Activated B cell treated with CpG ODN at 0.5 μM for 24 hours (primary cell): ENCODE results near the gene IGF1R. TPM values are rescaled to one million over a fixed set of nuclear protein-coding genes. Genes with fewer than 3 reads are reported as not detected.
"Not testable (repeated sequence)": the region's sequence is repeated elsewhere in the genome, so short reads cannot be mapped to it uniquely, and the experiment has no call there.

Experiments used
- ATAC-seq: fragments of 200-7000 bp; cut with Tn5 transposase; one replicate; pipeline ENCODE4 v1.10.0; 2021; ENCODE audit warnings: low read depth, mild to moderate bottlenecking, moderate library complexity
- CTCF ChIA-PET: fragments of 350-600 bp; sonication (Branson Sonifier 250); formaldehyde crosslinking; loops from one replicate; lab custom pipeline; 2021; ENCODE audit warnings: antibody characterized with exemption; lab: Charles Lee
- POLR2A ChIA-PET: fragments of 350-600 bp; sonication (Branson Sonifier 250); formaldehyde crosslinking; loops from one replicate; lab custom pipeline; 2021; ENCODE audit warnings: antibody characterized with exemption; lab: Charles Lee
- DNase-seq: peaks from one replicate; pipeline ENCODE4 v3.0.0; 2022
- H3K27ac Mint-ChIP-seq: one replicate; pipeline ENCODE4 v1.8.0; 2020; ENCODE audit warnings: mixed read lengths
- H3K27me3 Mint-ChIP-seq: one replicate; pipeline ENCODE4 v1.8.0; 2021; ENCODE audit warnings: mixed read lengths
- H3K36me3 Mint-ChIP-seq: one replicate; pipeline ENCODE4 v1.8.0; 2021; ENCODE audit warnings: low read depth, mixed read lengths
- H3K4me1 Mint-ChIP-seq: one replicate; pipeline ENCODE4 v1.8.0; 2021; ENCODE audit warnings: mixed read lengths
- H3K4me3 Mint-ChIP-seq: one replicate; pipeline ENCODE4 v1.8.0; 2020; ENCODE audit warnings: mild to moderate bottlenecking, mixed read lengths
- H3K9me3 Mint-ChIP-seq: one replicate; pipeline ENCODE4 v1.8.0; 2020; ENCODE audit warnings: mixed read lengths
- intact Hi-C: fragments of 100-400 bp; cut with micrococcal nuclease; formaldehyde crosslinking; loops from one replicate; pipeline ENCODE4 v1.15.1; 2024
- total RNA-seq: library from RNA; stranded (reverse); gene quantifications from 2 replicates; pipeline ENCODE4 v1.2.3, GENCODE V29; 2022
- TF ChIP-seq, protein P1 (sequence below): fragments of 200-600 bp; IDR thresholded peaks from one replicate; pipeline ENCODE4 v1.8.0; 2022; ENCODE audit warnings: antibody characterized with exemption, mild to moderate bottlenecking

The IGF1R gene
- total RNA-seq, 1 donor from 2014 or later, result 6.7 TPM

DNA sequence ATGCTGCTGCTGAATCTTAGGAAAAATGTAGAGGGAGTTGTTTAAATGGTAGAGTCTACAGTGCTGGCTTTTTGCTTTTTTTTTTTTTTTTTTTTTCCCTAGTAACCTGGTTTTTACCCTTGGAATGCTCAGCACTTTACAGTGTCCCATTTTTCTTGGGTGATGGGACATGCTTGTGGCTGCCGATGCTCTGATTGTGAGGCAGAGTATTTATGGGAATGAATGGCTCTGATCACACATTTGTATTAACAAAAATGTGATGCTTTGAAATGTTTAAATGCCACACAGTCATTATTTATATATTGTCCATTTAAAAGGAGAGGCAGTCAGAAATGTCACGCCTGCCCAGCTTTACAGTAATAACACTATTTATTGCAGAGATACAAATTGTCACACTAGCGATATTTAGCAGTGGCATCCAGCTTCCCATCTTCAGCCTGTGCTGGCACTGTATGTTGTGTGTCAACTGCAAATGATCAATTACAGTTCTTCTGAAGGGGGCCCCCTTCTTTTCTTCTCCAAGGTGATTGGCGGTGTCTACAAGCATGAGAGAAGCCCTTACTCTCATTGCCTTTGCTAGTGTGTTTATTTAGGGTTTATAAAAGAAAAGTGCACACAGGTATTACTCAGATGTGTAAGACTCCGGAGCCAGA, 30.9 kb upstream of the IGF1R start:
- Mint-ChIP-seq H3K27ac (no peak overlapping the region), H3K27me3 (peaks cover 21% of the 10 kb centered on the region), H3K9me3 (no peaks in the 10 kb centered on the region), H3K36me3 (no peaks in the 10 kb centered on the region), H3K4me1 (no peaks in the 10 kb centered on the region), H3K4me3 (no peak overlapping the region)
- TF ChIP-seq, protein P1, sequence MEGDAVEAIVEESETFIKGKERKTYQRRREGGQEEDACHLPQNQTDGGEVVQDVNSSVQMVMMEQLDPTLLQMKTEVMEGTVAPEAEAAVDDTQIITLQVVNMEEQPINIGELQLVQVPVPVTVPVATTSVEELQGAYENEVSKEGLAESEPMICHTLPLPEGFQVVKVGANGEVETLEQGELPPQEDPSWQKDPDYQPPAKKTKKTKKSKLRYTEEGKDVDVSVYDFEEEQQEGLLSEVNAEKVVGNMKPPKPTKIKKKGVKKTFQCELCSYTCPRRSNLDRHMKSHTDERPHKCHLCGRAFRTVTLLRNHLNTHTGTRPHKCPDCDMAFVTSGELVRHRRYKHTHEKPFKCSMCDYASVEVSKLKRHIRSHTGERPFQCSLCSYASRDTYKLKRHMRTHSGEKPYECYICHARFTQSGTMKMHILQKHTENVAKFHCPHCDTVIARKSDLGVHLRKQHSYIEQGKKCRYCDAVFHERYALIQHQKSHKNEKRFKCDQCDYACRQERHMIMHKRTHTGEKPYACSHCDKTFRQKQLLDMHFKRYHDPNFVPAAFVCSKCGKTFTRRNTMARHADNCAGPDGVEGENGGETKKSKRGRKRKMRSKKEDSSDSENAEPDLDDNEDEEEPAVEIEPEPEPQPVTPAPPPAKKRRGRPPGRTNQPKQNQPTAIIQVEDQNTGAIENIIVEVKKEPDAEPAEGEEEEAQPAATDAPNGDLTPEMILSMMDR, result no peak
- DNase-seq, result no peak
- POLR2A ChIA-PET, result no interaction called here
- intact Hi-C loops, result no loop called here
- ATAC-seq, result no peak
- CTCF ChIA-PET, result no interaction called here

DNA sequence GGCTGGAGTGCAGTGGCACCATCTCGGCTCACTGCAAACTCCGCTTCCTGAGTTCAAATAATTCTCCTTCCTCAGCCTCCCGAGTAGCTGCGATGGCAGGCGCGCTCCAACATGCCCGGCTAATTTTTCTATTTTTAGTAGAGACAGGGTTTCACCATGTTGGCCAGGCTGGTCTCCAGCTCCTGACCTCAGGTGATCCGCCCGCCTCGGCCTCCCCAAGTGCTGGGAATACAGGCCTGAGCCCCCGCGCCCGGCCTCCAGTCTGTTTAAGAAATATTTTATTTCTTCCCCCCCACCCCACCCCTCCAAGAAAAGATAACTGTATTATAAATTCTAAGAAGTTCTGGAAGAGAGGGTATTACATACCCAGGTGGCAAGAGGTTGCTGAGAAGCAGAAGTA, 29.8 kb upstream of the IGF1R start:
- H3K9me3 Mint-ChIP-seq, POLR2A ChIA-PET, ATAC-seq, H3K4me3 Mint-ChIP-seq, H3K36me3 Mint-ChIP-seq, H3K27ac Mint-ChIP-seq, intact Hi-C loops, CTCF ChIA-PET, DNase-seq, H3K4me1 Mint-ChIP-seq: not testable (repeated sequence)
- H3K27me3 Mint-ChIP-seq, result peaks cover 21% of the 10 kb centered on the region

- CTCF ChIA-PET, result no interaction called here
- H3K27me3 Mint-ChIP-seq, result peaks cover 21% of the 10 kb centered on the region
- H3K36me3 Mint-ChIP-seq, result no peaks in the 10 kb centered on the region
- intact Hi-C loops, result no loop called here
- DNase-seq, result no peak
- no peak overlapping the region for H3K27ac Mint-ChIP-seq
- H3K4me3 Mint-ChIP-seq, result no peak overlapping the region
- no peaks in the 10 kb centered on the region for H3K9me3 Mint-ChIP-seq
- H3K4me1 Mint-ChIP-seq, result no peaks in the 10 kb centered on the region
- no peak for ATAC-seq
- TF ChIP-seq, protein P1, result no peak
- POLR2A ChIA-PET, result no interaction called here
Observed at GRCh38 chr15:98620020-98620419, 28.3 kb upstream of the IGF1R start.

GRCh38 chr15:98621021-98621420, 27.3 kb upstream of the IGF1R start:
- no peaks in the 10 kb centered on the region for H3K36me3 Mint-ChIP-seq
- H3K9me3 Mint-ChIP-seq, result no peaks in the 10 kb centered on the region
- ATAC-seq (no peak), DNase-seq (no peak)
- H3K4me3 Mint-ChIP-seq, result no peak overlapping the region
- H3K27me3 Mint-ChIP-seq, result peaks cover 21% of the 10 kb centered on the region
- POLR2A ChIA-PET, result no interaction called here
- TF ChIP-seq, protein P1, result no peak
- CTCF ChIA-PET, result no interaction called here
- no peaks in the 10 kb centered on the region for H3K4me1 Mint-ChIP-seq
- no peak overlapping the region for H3K27ac Mint-ChIP-seq
- intact Hi-C loops, result no loop called here

DNA sequence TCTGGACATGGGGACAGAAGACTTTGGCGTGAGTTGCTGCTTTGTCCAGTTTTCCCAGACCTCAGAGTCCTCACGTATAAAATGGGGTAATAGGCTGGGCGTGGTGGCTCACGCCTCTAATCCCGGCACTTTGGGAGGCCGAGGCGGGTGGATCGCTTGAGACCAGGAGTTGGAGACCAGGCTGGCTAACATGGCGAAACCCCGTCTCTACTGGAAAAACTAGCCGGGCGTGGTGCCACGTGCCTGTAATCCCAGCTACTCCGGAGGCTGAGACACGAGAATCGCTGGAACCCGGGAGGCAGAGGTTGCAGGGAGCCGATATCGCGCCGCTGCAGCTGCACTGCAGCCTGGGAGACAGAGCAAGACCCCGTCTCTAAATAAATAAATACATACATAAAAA, 22.7 kb upstream of the IGF1R start:
- POLR2A ChIA-PET, result no interaction called here
- Mint-ChIP-seq H3K36me3 (no peaks in the 10 kb centered on the region), H3K27me3 (peaks cover 5% of the 10 kb centered on the region), H3K27ac (no peak overlapping the region), H3K4me3 (no peak overlapping the region), H3K4me1 (no peaks in the 10 kb centered on the region), H3K9me3 (no peaks in the 10 kb centered on the region)
- ATAC-seq, result no peak
- DNase-seq, result no peak
- TF ChIP-seq, protein P1, result no peak
- CTCF ChIA-PET, result no interaction called here
- intact Hi-C loops, result no loop called here

DNA sequence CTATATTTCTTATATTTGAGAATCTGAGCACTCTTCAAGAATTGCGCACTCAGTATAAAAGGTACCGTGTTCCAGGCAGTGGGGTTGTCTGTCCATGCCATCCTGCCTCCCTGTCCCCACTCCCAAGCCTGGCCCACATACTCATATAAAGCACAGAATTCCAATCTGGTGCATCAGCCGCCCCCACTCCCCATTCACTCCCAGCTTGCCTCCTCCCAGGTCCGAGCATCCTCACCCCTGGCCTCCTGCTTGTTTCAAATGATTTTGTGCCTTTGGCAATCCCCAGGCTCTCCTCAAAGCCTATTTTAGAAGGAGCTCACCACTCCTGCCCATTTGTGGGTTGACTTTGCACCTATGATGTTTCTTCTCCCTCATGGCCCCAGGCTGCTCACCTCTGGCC, 22.2 kb upstream of the IGF1R start:
- Mint-ChIP-seq H3K4me1 (no peaks in the 10 kb centered on the region), H3K27ac (no peak overlapping the region), H3K27me3 (peaks cover 4% of the 10 kb centered on the region), H3K36me3 (no peaks in the 10 kb centered on the region), H3K9me3 (no peaks in the 10 kb centered on the region), H3K4me3 (no peak overlapping the region)
- ATAC-seq (no peak), DNase-seq (no peak)
- TF ChIP-seq, protein P1, result no peak
- intact Hi-C loops, result no loop called here
- POLR2A ChIA-PET, result no interaction called here
- CTCF ChIA-PET, result no interaction called here
